Measurements from ENCODE around the gene CSRNP2.

The CSRNP2 gene

GRCh38 chr12:51077930-51078329, 5.5 kb downstream of the CSRNP2 start:
- no peak for DNase-seq

DNA sequence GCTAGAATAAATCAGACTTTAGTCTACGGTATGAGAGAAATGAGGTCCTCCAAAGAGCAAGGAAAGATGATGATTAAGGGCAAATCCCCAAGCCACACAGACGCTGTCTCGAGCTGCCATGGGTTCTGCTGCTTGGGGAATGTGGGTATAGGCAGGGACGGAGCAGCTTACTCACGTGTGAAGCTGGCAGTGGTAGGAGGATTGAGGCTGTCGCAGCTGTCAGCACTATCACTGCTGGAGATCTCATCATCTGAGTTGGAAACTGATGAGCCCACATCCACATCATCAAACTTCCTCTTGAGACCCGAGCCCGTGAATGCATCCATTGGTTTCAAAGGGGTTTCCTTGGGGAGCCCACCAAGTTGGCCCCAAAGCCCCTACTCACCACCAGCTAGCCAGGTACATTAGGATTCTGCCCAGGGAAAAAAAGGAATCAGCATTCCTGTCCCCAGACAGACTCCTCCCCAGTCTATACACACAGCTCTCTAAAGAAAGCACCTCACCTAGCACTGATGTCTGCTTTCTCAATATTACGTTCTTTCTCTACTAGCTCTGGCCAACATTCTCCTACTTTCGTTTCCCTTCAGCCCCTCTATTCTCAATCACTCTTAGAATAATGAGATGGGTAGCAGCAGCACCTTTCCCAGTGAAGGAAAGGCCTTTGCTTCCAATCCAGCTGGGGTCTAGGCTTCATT, 7.0 kb downstream of the CSRNP2 start:
- peak in 1 of 2 donors; percentile 5 for DNase-seq

- DNase-seq, result no peak
Observed at GRCh38 chr12:51075390-51075789, 8.0 kb downstream of the CSRNP2 start.

- DNase-seq, result no peak
Observed at GRCh38 chr12:51071663-51072062, 11.7 kb downstream of the CSRNP2 start.

GRCh38 chr12:51070004-51070403, 13.4 kb downstream of the CSRNP2 start:
- DNase-seq, result no peak

DNA sequence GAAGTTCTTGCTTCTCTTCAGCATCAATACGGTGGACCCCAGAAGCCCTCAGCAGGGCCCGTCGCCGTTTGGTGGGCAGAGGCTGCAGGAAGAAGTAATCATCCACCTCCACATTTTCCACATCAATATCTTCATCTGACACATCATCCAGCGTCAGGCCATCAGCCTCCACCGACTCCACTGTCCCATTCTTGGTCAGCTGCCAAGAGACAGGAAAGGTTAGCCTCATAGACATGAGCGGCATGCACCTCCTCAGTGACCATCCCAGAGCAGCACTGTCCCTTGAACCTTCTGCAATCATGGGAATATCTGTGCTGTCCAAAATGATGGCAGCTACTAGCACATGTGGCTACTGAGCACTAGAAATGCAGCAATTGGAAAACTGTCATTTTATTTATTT, 15.6 kb downstream of the CSRNP2 start:
- DNase-seq, result no peak

- no peak for DNase-seq
Observed at GRCh38 chr12:51067229-51067628, 16.2 kb downstream of the CSRNP2 start.

DNA sequence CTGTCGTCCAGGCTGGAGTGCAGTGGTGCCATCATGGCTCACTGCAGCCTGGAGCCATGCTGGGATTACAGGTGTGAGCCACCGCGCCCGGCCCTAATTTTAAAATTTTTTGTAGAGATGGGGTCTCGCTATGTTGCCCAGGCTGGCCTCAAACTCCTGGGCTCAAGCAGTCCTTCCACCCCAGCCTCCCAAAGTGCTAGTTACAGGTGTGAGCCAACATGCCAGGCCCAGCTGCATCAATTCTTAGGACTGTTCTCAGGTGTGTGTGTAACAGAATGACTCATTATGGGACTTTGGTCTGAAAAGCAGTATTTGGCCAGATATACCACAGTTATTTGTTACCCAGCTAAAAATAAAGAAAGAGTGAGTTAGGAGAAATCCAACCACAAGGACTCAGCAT, 17.9 kb downstream of the CSRNP2 start:
- DNase-seq, result no peak

GRCh38 chr12:51062631-51063397, 20.6 kb downstream of the CSRNP2 start:
- DNase-seq, result no peak

DNA sequence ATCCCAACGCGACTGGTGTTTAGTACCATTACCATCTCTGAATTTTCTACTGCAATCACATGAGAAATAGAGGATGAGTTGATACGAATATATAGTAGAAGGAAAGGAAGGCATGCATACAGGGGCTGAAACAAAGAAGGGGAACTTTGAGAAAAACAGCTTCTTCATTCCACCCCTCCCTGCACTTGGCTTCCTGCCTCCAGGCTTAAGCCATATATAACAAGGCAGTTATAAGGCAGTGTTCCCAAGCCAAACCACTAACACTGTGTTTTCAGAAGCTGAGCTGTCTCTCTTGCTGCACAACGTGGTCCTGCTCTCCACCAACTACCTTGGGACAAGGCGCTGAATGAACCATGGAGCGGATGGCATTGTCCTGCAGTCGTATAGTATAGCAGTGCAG, 24.3 kb downstream of the CSRNP2 start:
- no peak for DNase-seq

DNA sequence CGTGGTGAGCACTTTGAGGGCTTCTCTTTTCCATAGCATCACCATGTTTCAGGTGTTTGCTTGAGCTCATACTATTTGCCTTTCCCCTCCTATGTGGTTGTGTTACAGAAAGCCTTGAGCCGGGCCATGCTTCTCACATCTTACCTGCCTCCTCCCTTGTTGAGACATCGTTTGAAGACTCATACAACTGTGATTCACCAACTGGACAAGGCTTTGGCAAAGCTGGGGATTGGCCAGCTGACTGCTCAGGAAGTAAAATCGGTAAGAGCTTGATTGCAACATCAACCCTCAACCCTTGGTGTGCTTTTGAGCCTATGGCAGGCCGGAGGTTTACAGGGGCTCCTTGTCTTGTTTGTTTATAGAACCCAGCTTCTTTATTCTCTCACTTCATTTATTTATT, 27.2 kb downstream of the CSRNP2 start:
- DNase-seq, result peak in 1 of 2 donors; percentile 2

- no peak for DNase-seq
Observed at GRCh38 chr12:51055060-51055459, 28.3 kb downstream of the CSRNP2 start.

GRCh38 chr12:51051787-51052186, 31.6 kb downstream of the CSRNP2 start:
- no peak for DNase-seq

DNA sequence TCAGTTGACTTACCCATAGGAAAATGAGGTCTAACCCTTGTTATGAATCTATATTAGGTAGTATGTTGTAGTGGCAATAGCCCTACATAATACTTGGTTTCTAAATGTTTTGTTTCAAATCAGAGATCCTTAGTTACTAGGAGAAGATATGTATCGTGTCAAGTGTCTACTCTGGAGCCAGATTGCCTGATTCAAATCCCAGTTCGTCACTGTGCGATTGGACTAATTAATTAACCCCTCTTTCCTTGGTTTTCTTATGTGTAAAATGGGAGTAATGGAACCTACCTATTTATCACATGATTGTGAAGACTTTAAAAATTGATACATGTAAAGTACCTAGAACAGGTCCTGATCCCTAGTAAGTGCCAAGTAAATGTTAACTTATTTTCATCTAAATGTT, 33.9 kb downstream of the CSRNP2 start:
- DNase-seq, result no peak

- no peak for DNase-seq
Observed at GRCh38 chr12:51048661-51049251, 34.6 kb downstream of the CSRNP2 start.

GRCh38 chr12:51047655-51048540, 35.5 kb downstream of the CSRNP2 start, which contains the start of gene LETMD1:
TSS of gene LETMD1 (plus strand) at chr12:51048327. CDS start at chr12:51048357, 30 bp downstream.
- DNase-seq, result peak; percentile 94 to 98

- DNase-seq, result no peak
Observed at GRCh38 chr12:51036279-51036678, 47.1 kb downstream of the CSRNP2 start.

- no peak for DNase-seq
Observed at GRCh38 chr12:51033457-51034089, 49.8 kb downstream of the CSRNP2 start.

DNA sequence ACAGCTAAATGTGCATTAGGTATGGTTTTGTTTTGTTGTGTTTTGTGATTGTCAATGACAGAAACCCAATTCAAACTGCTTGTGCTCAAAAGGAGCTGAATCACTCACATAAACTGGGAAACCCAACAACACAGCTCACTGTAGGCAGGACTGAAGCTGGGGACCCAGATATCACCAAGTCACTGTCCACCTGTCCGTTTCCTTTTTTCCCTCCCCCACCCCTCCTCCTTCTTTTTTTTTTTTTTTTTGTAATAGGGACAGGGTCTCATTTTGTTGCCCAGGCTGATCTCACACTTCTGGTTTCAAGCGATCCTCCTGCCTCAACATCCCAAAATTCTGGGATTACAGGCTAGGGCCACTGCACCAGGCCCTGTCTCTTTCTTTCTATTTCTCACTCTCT, 50.3 kb downstream of the CSRNP2 start:
- DNase-seq, result no peak

- DNase-seq, result no peak
Observed at GRCh38 chr12:51028813-51029150, 54.6 kb downstream of the CSRNP2 start.

DNA sequence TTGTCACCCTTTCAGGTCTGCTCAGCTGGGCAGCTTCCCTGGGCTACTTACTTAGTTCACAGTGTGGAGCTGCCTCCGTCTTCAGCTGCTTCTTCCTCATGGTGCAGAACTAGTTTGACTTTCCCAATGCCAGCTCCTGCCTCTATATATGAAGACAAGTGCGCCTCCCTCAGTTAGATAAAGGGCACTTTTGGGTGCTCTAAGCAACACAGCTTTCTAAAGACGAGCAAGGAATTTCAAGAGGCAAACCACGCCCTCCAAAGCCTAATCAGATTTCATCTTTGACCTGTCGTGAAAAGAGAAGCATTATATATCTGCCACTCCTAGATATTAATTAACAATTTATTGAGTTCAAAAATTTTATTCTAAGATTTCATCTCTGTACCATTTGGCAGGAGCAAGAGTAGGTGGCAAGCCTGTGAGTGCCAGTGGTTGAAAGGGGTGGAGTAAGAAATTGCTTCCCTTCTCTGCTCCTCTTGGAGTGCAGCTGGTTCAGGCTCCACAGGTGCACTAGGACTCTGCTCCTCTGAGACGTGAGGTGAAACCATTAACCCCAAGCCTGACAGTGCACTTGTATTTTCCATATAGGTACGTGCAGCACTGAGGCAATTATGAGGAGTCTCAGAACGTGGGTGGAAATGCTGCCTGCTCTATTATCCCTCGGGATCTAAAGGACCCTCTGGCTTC, 55.1 kb downstream of the CSRNP2 start:
- DNase-seq, result peak in 1 of 2 donors; percentile 61

DNA sequence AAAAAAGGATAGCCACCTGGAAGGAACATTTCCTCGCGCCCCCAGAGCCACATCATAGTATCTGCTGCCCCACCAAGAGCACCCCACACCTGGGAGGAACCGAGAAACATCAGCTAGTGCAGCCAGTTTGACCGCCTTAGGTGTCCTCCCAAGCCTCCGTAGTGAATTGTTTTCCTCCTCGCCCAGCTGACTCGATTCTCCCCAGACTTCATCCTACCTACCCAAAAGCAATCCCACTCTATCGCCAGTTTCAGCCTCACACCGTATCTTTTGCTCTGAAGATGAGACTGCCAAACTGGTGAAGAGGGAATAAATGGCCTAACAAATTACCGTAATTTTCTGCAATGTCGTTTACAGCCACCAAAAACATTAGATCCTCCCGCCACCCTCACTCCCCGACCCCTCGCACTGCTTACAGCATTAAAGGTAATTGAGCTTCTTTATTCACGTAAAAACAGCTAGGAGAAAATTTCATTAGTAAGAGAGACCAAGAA, 56.0 kb downstream of the CSRNP2 start:
- DNase-seq, result no peak
